HepG2 (cell line): ENCODE measurements around the gene MAN2A1. TPM values are rescaled to one million over a fixed set of nuclear protein-coding genes. Genes with fewer than 3 reads are reported as not detected.

Experiments
- ATAC-seq: fragments of 200-7000 bp; cut with Tn5 transposase; 3 replicates; pipeline ENCODE4 v1.9.1; 2020; ENCODE audit warnings: mild to moderate bottlenecking, moderate library complexity
- BruUV-seq: library from RNA; stranded (reverse); fragments of 400-500 nt; replicated peaks from 2 replicates; lab custom pipeline; 2021; lab: Mats Ljungman, UMichigan
- CTCF ChIA-PET: fragments of 300-600 bp; formaldehyde crosslinking; extraction: SDS; loops from one replicate; lab custom pipeline; 2021; ENCODE audit warnings: low total read pairs, inconsistent platforms, low intra/inter-chr PET ratio; lab: Yijun Ruan, JAX
- POLR2A ChIA-PET: fragments of 350-600 bp; sonication (Branson Sonifier 250); formaldehyde crosslinking; loops from one replicate; lab custom pipeline; 2020; ENCODE audit warnings: antibody characterized with exemption, inconsistent platforms; lab: Yijun Ruan, JAX
- DNase-seq: peaks from one replicate; pipeline ENCODE4 v3.0.0-alpha.2; 2015; ENCODE audit warnings: low spot score
- FAIRE-seq: peaks from 3 replicates; lab custom pipeline; 2011; peaks lifted over from hg19 to GRCh38; lab: Jason Lieb, UNC
- H2AFZ ChIP-seq: one replicate; pipeline ENCODE4 v1.6.1; 2011; ENCODE audit warnings: low read length, inconsistent platforms
- H3K27ac ChIP-seq: fragments of 300-600 bp; 3 replicates; pipeline ENCODE4 v1.8.0; 2011; ENCODE audit warnings: mixed run types, mild to moderate bottlenecking, mixed read lengths, low read length, inconsistent platforms; ENCODE audit not compliant: insufficient read depth; ENCODE audit errors: extremely low read length
- H3K27me3 ChIP-seq, 2 experiments: fragments of 200-600 bp in 1 of 2; 2 replicates in 1 of 2; 3 replicates in 1 of 2; pipeline versions ENCODE4 v1.6.0 to v1.8.0; 2011; ENCODE audit warnings: low read length in 2 of 2, mild to moderate bottlenecking in 2 of 2, moderate library complexity in 2 of 2, inconsistent platforms in 1 of 2; ENCODE audit not compliant: insufficient read depth in 2 of 2, control insufficient read depth in 1 of 2
- H3K36me3 ChIP-seq, 2 experiments: fragments of 200-600 bp in 1 of 2; replicated peaks in 1 of 2; 2 replicates in 1 of 2; 3 replicates in 1 of 2; pipeline versions ENCODE4 v1.5.1 to v1.8.0; 2011; ENCODE audit warnings: low read length in 2 of 2, inconsistent platforms in 1 of 2; ENCODE audit not compliant: insufficient read depth in 2 of 2, control insufficient read depth in 1 of 2
- H3K4me1 ChIP-seq: 2 replicates; pipeline ENCODE4 v1.5.1; 2012; ENCODE audit warnings: low read length, inconsistent platforms; ENCODE audit not compliant: insufficient read depth
- H3K4me2 ChIP-seq: 2 replicates; pipeline ENCODE4 v1.6.0; 2011; ENCODE audit warnings: low read depth, low read length, inconsistent platforms
- H3K4me3 ChIP-seq, 3 experiments: fragments of 200-600 bp in 1 of 3; sonication (generic), shearing (Covaris generic) in 1 of 3; replicated peaks in 1 of 3; 2 replicates each; pipeline ENCODE4 v1.5.1; 2011 to 2016; ENCODE audit warnings: low read length in 3 of 3, inconsistent platforms in 2 of 3, low read depth in 2 of 3, mild to moderate bottlenecking in 2 of 3, control low read depth in 1 of 3, mixed read lengths in 1 of 3; ENCODE audit not compliant: insufficient read depth in 1 of 3
- H3K79me2 ChIP-seq: one replicate; pipeline ENCODE4 v1.6.1; 2011; ENCODE audit warnings: low read length, inconsistent platforms; ENCODE audit not compliant: insufficient read depth
- H3K9ac ChIP-seq: 2 replicates; pipeline ENCODE4 v1.6.0; 2011; ENCODE audit warnings: mild to moderate bottlenecking, low read depth, low read length, inconsistent platforms; ENCODE audit not compliant: insufficient read depth
- H3K9me3 ChIP-seq: 2 replicates; pipeline ENCODE4 v1.5.1; 2012; ENCODE audit warnings: mild to moderate bottlenecking, low read length
- H4K20me1 ChIP-seq: 2 replicates; pipeline ENCODE4 v1.6.0; 2011; ENCODE audit warnings: inconsistent platforms, mild to moderate bottlenecking, low read length, moderate library complexity; ENCODE audit not compliant: insufficient read depth
- AKNA ChIP-seq: sonication (generic); formaldehyde crosslinking; IDR thresholded peaks from 2 replicates; pipeline ENCODE4 v1.4.0; 2020; ENCODE audit warnings: missing genetic modification reagents, borderline replicate concordance
- CCAR2 ChIP-seq: fragments of 200-400 bp; formaldehyde crosslinking; optimal IDR thresholded peaks from 2 replicates; pipeline ENCODE3; 2018; ENCODE audit warnings: low read depth, mild to moderate bottlenecking, low read length, moderate library complexity
- FOXC1 ChIP-seq: sonication (generic); formaldehyde crosslinking; IDR thresholded peaks from 2 replicates; pipeline ENCODE4 v1.8.0; 2022; ENCODE audit warnings: mild to moderate bottlenecking, missing genetic modification reagents, borderline replicate concordance
- KAT2B ChIP-seq: fragments of 150-350 bp; IDR thresholded peaks from 2 replicates; pipeline ENCODE4 v1.6.1; 2014; ENCODE audit warnings: low read depth, low read length, borderline replicate concordance
- SMAD9 ChIP-seq: sonication (generic); formaldehyde crosslinking; IDR thresholded peaks from 2 replicates; pipeline ENCODE4 v1.5.1; 2020; ENCODE audit warnings: mild to moderate bottlenecking, missing genetic modification reagents
- SRY ChIP-seq: sonication (generic); formaldehyde crosslinking; IDR thresholded peaks from 2 replicates; pipeline ENCODE4 v1.8.0; 2022; ENCODE audit warnings: mild to moderate bottlenecking, missing genetic modification reagents
- TBL1XR1 ChIP-seq: fragments of 150-350 bp; IDR thresholded peaks from 2 replicates; pipeline ENCODE4 v1.6.1; 2014; ENCODE audit warnings: borderline replicate concordance, low read length; ENCODE audit not compliant: partially characterized antibody
- ZBTB39 ChIP-seq: sonication (generic); formaldehyde crosslinking; IDR thresholded peaks from 2 replicates; pipeline ENCODE4 v1.5.0; 2020; ENCODE audit warnings: missing genetic modification reagents
- ZIK1 ChIP-seq: sonication (generic); formaldehyde crosslinking; IDR thresholded peaks from 2 replicates; pipeline ENCODE4 v1.5.0; 2020; ENCODE audit warnings: mild to moderate bottlenecking, low read depth, missing genetic modification reagents, borderline replicate concordance
- ZNF180 ChIP-seq: sonication (generic); formaldehyde crosslinking; IDR thresholded peaks from 2 replicates; pipeline ENCODE4 v1.4.0; 2020; ENCODE audit warnings: low read depth, missing genetic modification reagents, borderline replicate concordance
- ZNF44 ChIP-seq: sonication (generic); formaldehyde crosslinking; IDR thresholded peaks from 2 replicates; pipeline ENCODE4 v1.5.1; 2020; ENCODE audit warnings: mild to moderate bottlenecking, missing genetic modification reagents
- ZNF564 ChIP-seq: sonication (generic); formaldehyde crosslinking; IDR thresholded peaks from 2 replicates; pipeline ENCODE4 v1.8.1; 2023; ENCODE audit warnings: mild to moderate bottlenecking, missing genetic modification reagents
- ZNF672 ChIP-seq: sonication (generic); formaldehyde crosslinking; IDR thresholded peaks from 2 replicates; pipeline ENCODE4 v1.8.1; 2022; ENCODE audit warnings: missing genetic modification reagents
- ZNF710 ChIP-seq: sonication (generic); formaldehyde crosslinking; IDR thresholded peaks from 2 replicates; pipeline ENCODE4 v1.5.0; 2020; ENCODE audit warnings: mild to moderate bottlenecking, missing genetic modification reagents, borderline replicate concordance
- WGBS: methylation state at CpG from one replicate; pipeline ENCODE4 v1.1.6; 2017; ENCODE audit warnings: low lambda C conversion rate; 5-methylcytosine and 5-hydroxymethylcytosine counted together
- in situ Hi-C: cut with HindIII; loops from 2 replicates; pipeline ENCODE4 v1.10.0; 2017; ENCODE audit warnings: low pct_unique_long_range_greater_than_20kb; ENCODE audit not compliant: extremely low pct_ligation_motif_present
- intact Hi-C: fragments of 100-400 bp; cut with micrococcal nuclease; formaldehyde crosslinking; loops from one replicate; pipeline ENCODE4 v1.10.0; 2022; ENCODE audit not compliant: unreplicated experiment
- polyA plus RNA-seq, 8 experiments: library from polyadenylated mRNA; depleted of rRNA in 3 of 8; stranded (reverse) in 7 of 8; unstranded in 1 of 8; fragments of >200 nt; fragmentation: Illumina TruSeq in 4 of 8; extraction: Trizol in 4 of 8; gene quantifications; 2 replicates each; pipeline versions ENCODE4 v1.2.1 to v1.2.3, GENCODE V29; 2011 to 2016; ENCODE audit warnings: low read depth in 4 of 8, missing spikeins in 1 of 8, mixed read lengths in 1 of 8; ENCODE audit not compliant: insufficient read depth in 1 of 8
- total RNA-seq, 5 experiments: library from RNA; depleted of rRNA; stranded (reverse); fragments of >200 nt; fragmentation: Illumina TruSeq; extraction: Trizol; gene quantifications; 2 replicates each; pipeline ENCODE4 v1.2.3, GENCODE V29; 2016; ENCODE audit warnings: low read depth in 1 of 5
- TF ChIP-seq, protein P1 (sequence below): sonication (generic); formaldehyde crosslinking; IDR thresholded peaks from 2 replicates; pipeline ENCODE4 v1.4.0; 2020; ENCODE audit warnings: mild to moderate bottlenecking, missing genetic modification reagents

Gene MAN2A1
- total and polyA plus RNA-seq, 2 of the 13 experiments (the other 11 are each of a cell fraction or from before 2014, with no cell fraction given): 56.2 to 80.5 TPM

DNA sequence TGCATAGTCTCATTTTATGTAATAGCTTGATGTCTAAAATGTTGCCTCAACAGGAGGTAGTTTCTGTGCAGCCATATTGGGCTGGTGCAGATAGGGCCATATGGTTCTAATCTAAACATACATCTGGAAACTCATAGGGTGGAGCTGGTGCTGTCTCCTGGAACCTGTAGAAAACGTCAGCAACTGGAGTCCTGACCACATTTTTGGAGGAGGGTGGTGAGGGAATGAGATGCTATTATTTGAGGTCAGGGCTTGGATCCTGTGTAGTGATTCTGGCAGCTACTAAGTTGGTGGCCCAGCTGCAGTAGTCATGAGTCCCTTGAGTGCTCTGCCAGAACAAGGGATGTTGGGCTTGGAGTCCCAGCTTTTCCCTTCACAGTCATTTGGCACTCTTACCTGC is 14.1 kb downstream of the MAN2A1 start:
- intact Hi-C loops: no loop called here
- POLR2A ChIA-PET: no interaction called here
- Histone ChIP-seq H4K20me1 (peaks cover 46% of the 10 kb centered on the region), H3K9ac (no peak overlapping the region), H3K36me3 (peaks cover 0 to 5% of the 10 kb centered on the region in 2 experiments; a peak in 2 of 5 replicates), H2AFZ (no peak overlapping the region), H3K79me2 (peaks cover 100% of the 10 kb centered on the region), H3K4me2 (no peak overlapping the region), H3K4me1 (peaks cover 50% of the 10 kb centered on the region), H3K27ac (no peak overlapping the region), H3K9me3 (no peaks in the 10 kb centered on the region), H3K4me3 (no peak overlapping the region), H3K27me3 (no peaks in the 10 kb centered on the region)
- no TSS peak for BruUV-seq
- in situ Hi-C loops: no loop called here
- CTCF ChIA-PET: no interaction called here
- DNase-seq: no peak
- WGBS: 100% methylated on average over 1 of the region's 1 CpG
- no peak for ATAC-seq
- no peak for FAIRE-seq
- TF ChIP-seq TBL1XR1 (no peak), ZNF672 (CRISPR knock-in tag) (no peak), ZNF564 (CRISPR knock-in tag) (no peak), AKNA (no peak), KAT2B (no peak), ZNF44 (CRISPR knock-in tag) (no peak), ZIK1 (CRISPR knock-in tag) (no peak), CCAR2 (no peak), ZBTB39 (CRISPR knock-in tag) (no peak), SMAD9 (CRISPR knock-in tag) (no peak), ZNF710 (no peak), ZNF180 (CRISPR knock-in tag) (no peak), FOXC1 (CRISPR knock-in tag) (no peak), SRY (CRISPR knock-in tag) (no peak)
- TF ChIP-seq, protein P1, sequence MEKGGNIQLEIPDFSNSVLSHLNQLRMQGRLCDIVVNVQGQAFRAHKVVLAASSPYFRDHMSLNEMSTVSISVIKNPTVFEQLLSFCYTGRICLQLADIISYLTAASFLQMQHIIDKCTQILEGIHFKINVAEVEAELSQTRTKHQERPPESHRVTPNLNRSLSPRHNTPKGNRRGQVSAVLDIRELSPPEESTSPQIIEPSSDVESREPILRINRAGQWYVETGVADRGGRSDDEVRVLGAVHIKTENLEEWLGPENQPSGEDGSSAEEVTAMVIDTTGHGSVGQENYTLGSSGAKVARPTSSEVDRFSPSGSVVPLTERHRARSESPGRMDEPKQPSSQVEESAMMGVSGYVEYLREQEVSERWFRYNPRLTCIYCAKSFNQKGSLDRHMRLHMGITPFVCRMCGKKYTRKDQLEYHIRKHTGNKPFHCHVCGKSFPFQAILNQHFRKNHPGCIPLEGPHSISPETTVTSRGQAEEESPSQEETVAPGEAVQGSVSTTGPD (CRISPR knock-in tag): no peak
